HCT116 (cell line): ENCODE data around the gene CMPK1. TPM values are rescaled to one million over a fixed set of nuclear protein-coding genes. Genes with fewer than 3 reads are reported as not detected.

Experiments
- ATAC-seq: fragments of 200-7000 bp; cut with Tn5 transposase; 2 replicates; pipeline ENCODE4 v1.9.1; 2020; ENCODE audit warnings: mild to moderate bottlenecking, moderate library complexity
- BruUV-seq: library from RNA; stranded (reverse); fragments of 400-500 nt; replicated peaks from 2 replicates; lab custom pipeline; 2021; lab: Mats Ljungman, UMichigan
- CTCF ChIA-PET: fragments of 300-600 bp; sonication (Branson Sonifier 250); formaldehyde crosslinking; loops from one replicate; lab custom pipeline; 2021; ENCODE audit warnings: antibody characterized with exemption; lab: Charles Lee
- POLR2A ChIA-PET: fragments of 300-600, 350-600 bp; sonication (Branson Sonifier 250); formaldehyde crosslinking; loops from one replicate; lab custom pipeline; 2021; ENCODE audit warnings: antibody characterized with exemption; lab: Charles Lee
- RAD21 ChIA-PET, 2 experiments: fragments of 300-600 bp; sonication (Branson Sonifier 250); formaldehyde crosslinking; loops; one replicate each; lab custom pipeline; 2023; ENCODE audit warnings: low total read pairs in 2 of 2; ENCODE audit not compliant: uncharacterized antibody in 2 of 2, unreplicated experiment in 2 of 2, low non-redundant PET in 1 of 2; lab: Charles Lee
- DNase-seq: peaks from one replicate; pipeline ENCODE4 v3.0.0-alpha.2; 2010; ENCODE audit warnings: low read depth, low spot score
- H2AFZ ChIP-seq: fragments of 200-600 bp; shearing (Covaris generic), sonication (generic); 2 replicates; pipeline ENCODE4 v1.6.1; 2017; ENCODE audit warnings: low read depth, mixed run types, mixed read lengths, antibody characterized with exemption, low read length; ENCODE audit not compliant: poor library complexity, severe bottlenecking
- H3K27ac ChIP-seq: 2 replicates; pipeline ENCODE4 v1.5.1; 2012; ENCODE audit warnings: low read depth, low read length
- H3K27me3 ChIP-seq: fragments of 200-600 bp; sonication (generic); 2 replicates; pipeline ENCODE4 v1.6.1; 2016; ENCODE audit warnings: mixed run types, low read length, mixed read lengths; ENCODE audit not compliant: insufficient read depth
- H3K36me3 ChIP-seq, 2 experiments: fragments of 200-500 bp in 1 of 2; fragments of 200-600 bp in 1 of 2; sonication (Bioruptor generic) in 1 of 2; sonication (generic) in 1 of 2; 2 replicates each; pipeline versions ENCODE4 v1.5.1 to v1.6.1; 2014 to 2016; ENCODE audit warnings: low read length in 2 of 2, inconsistent platforms in 1 of 2, mixed read lengths in 1 of 2, mixed run types in 1 of 2; ENCODE audit not compliant: insufficient read depth in 2 of 2, control insufficient read depth in 1 of 2
- H3K4me1 ChIP-seq, 2 experiments: fragments of 200-600 bp in 1 of 2; sonication (generic) in 1 of 2; 2 replicates each; pipeline versions ENCODE4 v1.5.1 to v1.6.1; 2012 to 2017; ENCODE audit warnings: low read length in 2 of 2, inconsistent platforms in 1 of 2, mild to moderate bottlenecking in 1 of 2, mixed read lengths in 1 of 2, mixed run types in 1 of 2, moderate library complexity in 1 of 2; ENCODE audit not compliant: insufficient read depth in 2 of 2, control insufficient read depth in 1 of 2
- H3K4me2 ChIP-seq: fragments of 200-600 bp; sonication (generic); 2 replicates; pipeline ENCODE4 v1.6.1; 2017; ENCODE audit warnings: mixed run types, low read length, mixed read lengths
- H3K4me3 ChIP-seq, 2 experiments: fragments of 200-600 bp in 1 of 2; sonication (generic) in 1 of 2; replicated peaks in 1 of 2; 2 replicates each; pipeline ENCODE4 v1.5.1; 2011 to 2016; ENCODE audit warnings: low read length in 2 of 2, control low read depth in 1 of 2, low read depth in 1 of 2, mild to moderate bottlenecking in 1 of 2, mixed read lengths in 1 of 2, mixed run types in 1 of 2
- H3K79me2 ChIP-seq: fragments of 200-600 bp; sonication (generic); 2 replicates; pipeline ENCODE4 v1.6.1; 2017; ENCODE audit warnings: mild to moderate bottlenecking, mixed run types, low read length, moderate library complexity, mixed read lengths; ENCODE audit not compliant: insufficient read depth
- H3K9ac ChIP-seq: fragments of 200-600 bp; sonication (generic); 2 replicates; pipeline ENCODE4 v1.6.1; 2016; ENCODE audit warnings: low read length, mixed read lengths
- H3K9me2 ChIP-seq: fragments of 200-600 bp; sonication (generic), shearing (Covaris generic); 2 replicates; pipeline ENCODE4 v1.6.1; 2017; ENCODE audit warnings: mixed run types, mild to moderate bottlenecking, moderate library complexity; ENCODE audit not compliant: insufficient read depth
- H3K9me3 ChIP-seq, 2 experiments: fragments of 200-500 bp in 1 of 2; fragments of 200-600 bp in 1 of 2; sonication (Bioruptor generic) in 1 of 2; sonication (generic) in 1 of 2; 2 replicates each; pipeline ENCODE4 v1.6.1; 2014 to 2017; ENCODE audit warnings: low read length in 2 of 2, mixed read lengths in 2 of 2, inconsistent platforms in 1 of 2, low read depth in 1 of 2, mild to moderate bottlenecking in 1 of 2, mixed run types in 1 of 2, moderate library complexity in 1 of 2; ENCODE audit not compliant: control insufficient read depth in 1 of 2, insufficient read depth in 1 of 2
- H4K20me1 ChIP-seq: fragments of 200-600 bp; sonication (generic), shearing (Covaris generic); 2 replicates; pipeline ENCODE4 v1.6.1; 2017; ENCODE audit warnings: mixed run types, mild to moderate bottlenecking, moderate library complexity; ENCODE audit not compliant: insufficient read depth
- ATF3 ChIP-seq: IDR thresholded peaks from 2 replicates; pipeline ENCODE4 v1.6.1; 2012
- CEBPB ChIP-seq: IDR thresholded peaks from 2 replicates; pipeline ENCODE4 v1.6.1; 2012; ENCODE audit warnings: low read depth
- ELF1 ChIP-seq: IDR thresholded peaks from 2 replicates; pipeline ENCODE4 v1.6.1; 2012; ENCODE audit warnings: low read depth, borderline replicate concordance
- EZH2 ChIP-seq: fragments of 200-600 bp; sonication (generic); IDR thresholded peaks from 2 replicates; pipeline ENCODE4 v1.6.1; 2017; ENCODE audit warnings: antibody characterized with exemption, mixed run types
- EZH2phosphoT487 ChIP-seq: fragments of 200-600 bp; IDR thresholded peaks from 2 replicates; pipeline ENCODE4 v1.6.1; 2018; ENCODE audit warnings: antibody characterized with exemption, borderline replicate concordance
- FOSL1 ChIP-seq: IDR thresholded peaks from 2 replicates; pipeline ENCODE4 v1.6.1; 2012; ENCODE audit warnings: low read depth
- JUND ChIP-seq: IDR thresholded peaks from 2 replicates; pipeline ENCODE4 v1.6.1; 2012
- POLR2A ChIP-seq: IDR thresholded peaks from 2 replicates; pipeline ENCODE4 v1.7.0; 2011; ENCODE audit warnings: borderline replicate concordance; ENCODE audit not compliant: insufficient read depth, insufficient read length; ENCODE audit errors: extremely low read depth
- POLR2AphosphoS5 ChIP-seq: IDR thresholded peaks from 2 replicates; pipeline ENCODE4 v1.6.1; 2011; ENCODE audit warnings: mild to moderate bottlenecking, low read depth, low read length, moderate library complexity
- RAD21 ChIP-seq: IDR thresholded peaks from 2 replicates; pipeline ENCODE4 v1.6.1; 2012; ENCODE audit warnings: low read depth, mild to moderate bottlenecking
- SIN3A ChIP-seq: IDR thresholded peaks from 2 replicates; pipeline ENCODE4 v1.6.1; 2012; ENCODE audit warnings: low read depth
- SRF ChIP-seq: IDR thresholded peaks from 2 replicates; pipeline ENCODE4 v1.6.1; 2012; ENCODE audit warnings: low read depth
- ZNF274 ChIP-seq: fragments of 200-500 bp; sonication (Bioruptor generic); IDR thresholded peaks from 2 replicates; pipeline ENCODE4 v1.6.1; 2014; ENCODE audit warnings: mild to moderate bottlenecking, low read depth, low read length, inconsistent platforms
- intact Hi-C: fragments of 100-400 bp; cut with micrococcal nuclease; formaldehyde crosslinking; loops from 2 replicates; pipeline ENCODE4 v1.10.0; 2022
- total RNA-seq: library from RNA; stranded (reverse); gene quantifications from one replicate; pipeline ENCODE4 v1.2.1, GENCODE V29; 2021; ENCODE audit not compliant: unreplicated experiment

CMPK1 gene
- total RNA-seq, 1 experiment from 2014 or later: 78.4 TPM

GRCh38 chr1:47405697-47406096, 72.1 kb downstream of the CMPK1 start:
- TF ChIP-seq POLR2AphosphoS5 (no peak), ATF3 (no peak)
- TF ChIP-seq, all 23 proteins: peak for 0
- intact Hi-C loops: no loop called here
- CTCF ChIA-PET: no interaction called here

GRCh38 chr1:47406966-47407365, 73.4 kb downstream of the CMPK1 start:
- intact Hi-C loops: no loop called here

More at GRCh38 chr1:47405697-47406096, 72.1 kb downstream of the CMPK1 start:
- H3K4me1 ChIP-seq: no peaks in the 10 kb centered on the region
- no TSS peak for BruUV-seq
- no peaks in the 10 kb centered on the region for H3K9me2 ChIP-seq
- H3K4me2 ChIP-seq: no peak overlapping the region
- no peak overlapping the region for H3K27ac ChIP-seq
- DNase-seq (no peak), ATAC-seq (no peak)
- no peak overlapping the region for H3K4me3 ChIP-seq
- H3K79me2 ChIP-seq: no peaks in the 10 kb centered on the region
- H3K9ac ChIP-seq: no peak overlapping the region
- no peak overlapping the region for H2AFZ ChIP-seq
- no peaks in the 10 kb centered on the region for H3K9me3 ChIP-seq
- ChIA-PET POLR2A (no interaction called here), RAD21 (no interaction called here)
- no peaks in the 10 kb centered on the region for H3K36me3 ChIP-seq
- no peaks in the 10 kb centered on the region for H4K20me1 ChIP-seq
- H3K27me3 ChIP-seq: no peaks in the 10 kb centered on the region

More at GRCh38 chr1:47406966-47407365, 73.4 kb downstream of the CMPK1 start:
- BruUV-seq: no TSS peak
- H3K9me3 ChIP-seq: no peaks in the 10 kb centered on the region
- ATAC-seq (no peak), DNase-seq (no peak)
- POLR2A ChIA-PET: no interaction called here
- TF ChIP-seq CEBPB (no peak), SRF (no peak), RAD21 (no peak), JUND (no peak), EZH2 (no peak), SIN3A (no peak), POLR2A (no peak), ZNF274 (no peak), ELF1 (no peak), EZH2phosphoT487 (no peak), FOSL1 (no peak)
- no peak overlapping the region for H2AFZ ChIP-seq
- no peak overlapping the region for H3K27ac ChIP-seq
- H3K36me3 ChIP-seq: no peaks in the 10 kb centered on the region
- CTCF ChIA-PET: interaction anchor here (1.5 kb wide), 1 partner anchor 18 kb away, joined by 3 read pairs; no protein-coding TSS in a partner anchor
- RAD21 ChIA-PET: no interaction called here
- H3K9ac ChIP-seq: no peak overlapping the region
- no peaks in the 10 kb centered on the region for H3K27me3 ChIP-seq
- H3K4me2 ChIP-seq: no peak overlapping the region
- H4K20me1 ChIP-seq: no peaks in the 10 kb centered on the region
- no peaks in the 10 kb centered on the region for H3K4me1 ChIP-seq
- no peaks in the 10 kb centered on the region for H3K9me2 ChIP-seq
- H3K4me3 ChIP-seq: no peak overlapping the region
- H3K79me2 ChIP-seq: no peaks in the 10 kb centered on the region
